Neural cell (in vitro differentiated cells): ENCODE results near the gene PRKG1.

Experiments used
- EZH2 ChIP-seq: fragments of 200-600, 300-800 bp; shearing (Covaris generic), sonication (generic); IDR thresholded peaks from 2 replicates; pipeline ENCODE4 v1.6.1; 2014; ENCODE audit warnings: antibody characterized with exemption, low read length, borderline replicate concordance, mild to moderate bottlenecking; ENCODE audit not compliant: insufficient read depth, poor library complexity, severe bottlenecking
- POLR2AphosphoS5 ChIP-seq: IDR thresholded peaks from 2 replicates; pipeline ENCODE4 v1.6.1; 2012
- RAD21 ChIP-seq: fragments of 450-650 bp; conservative IDR thresholded peaks from 2 replicates; pipeline ENCODE4 v1.6.1; 2014; ENCODE audit warnings: antibody characterized with exemption, mild to moderate bottlenecking, moderate library complexity
- TF ChIP-seq, protein P1 (sequence below): fragments of 450-650 bp; IDR thresholded peaks from 2 replicates; pipeline ENCODE4 v1.5.1; 2014; ENCODE audit warnings: antibody characterized with exemption, mild to moderate bottlenecking, moderate library complexity; ENCODE audit not compliant: poor library complexity, severe bottlenecking
- TF ChIP-seq, protein P2 (sequence below): IDR thresholded peaks from 2 replicates; pipeline ENCODE4 v1.6.1; 2012; ENCODE audit warnings: borderline replicate concordance

DNA sequence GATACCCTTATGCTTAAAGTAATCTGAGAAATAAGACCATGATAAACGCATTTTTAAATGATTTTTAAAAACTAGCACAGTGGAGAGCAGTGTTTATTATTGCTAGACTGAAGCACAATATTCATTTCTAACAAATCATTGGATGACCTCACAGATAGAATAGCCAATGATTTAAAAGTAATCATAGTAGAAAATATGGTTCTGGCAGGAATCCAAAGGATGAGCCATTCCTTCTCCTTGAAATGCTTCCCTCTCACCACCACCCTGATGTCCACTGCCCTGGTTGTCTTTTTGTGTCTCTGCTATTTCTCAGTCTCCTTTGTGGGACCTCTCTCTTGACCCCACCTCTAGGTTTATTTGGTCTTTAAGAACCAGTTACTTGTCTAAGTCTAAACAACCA, 64.9 kb downstream of the PRKG1 start:
- TF ChIP-seq, protein P1, sequence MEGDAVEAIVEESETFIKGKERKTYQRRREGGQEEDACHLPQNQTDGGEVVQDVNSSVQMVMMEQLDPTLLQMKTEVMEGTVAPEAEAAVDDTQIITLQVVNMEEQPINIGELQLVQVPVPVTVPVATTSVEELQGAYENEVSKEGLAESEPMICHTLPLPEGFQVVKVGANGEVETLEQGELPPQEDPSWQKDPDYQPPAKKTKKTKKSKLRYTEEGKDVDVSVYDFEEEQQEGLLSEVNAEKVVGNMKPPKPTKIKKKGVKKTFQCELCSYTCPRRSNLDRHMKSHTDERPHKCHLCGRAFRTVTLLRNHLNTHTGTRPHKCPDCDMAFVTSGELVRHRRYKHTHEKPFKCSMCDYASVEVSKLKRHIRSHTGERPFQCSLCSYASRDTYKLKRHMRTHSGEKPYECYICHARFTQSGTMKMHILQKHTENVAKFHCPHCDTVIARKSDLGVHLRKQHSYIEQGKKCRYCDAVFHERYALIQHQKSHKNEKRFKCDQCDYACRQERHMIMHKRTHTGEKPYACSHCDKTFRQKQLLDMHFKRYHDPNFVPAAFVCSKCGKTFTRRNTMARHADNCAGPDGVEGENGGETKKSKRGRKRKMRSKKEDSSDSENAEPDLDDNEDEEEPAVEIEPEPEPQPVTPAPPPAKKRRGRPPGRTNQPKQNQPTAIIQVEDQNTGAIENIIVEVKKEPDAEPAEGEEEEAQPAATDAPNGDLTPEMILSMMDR = no peak
- TF ChIP-seq RAD21 (no peak), POLR2AphosphoS5 (no peak), EZH2 (no peak)
- TF ChIP-seq, protein P2, sequence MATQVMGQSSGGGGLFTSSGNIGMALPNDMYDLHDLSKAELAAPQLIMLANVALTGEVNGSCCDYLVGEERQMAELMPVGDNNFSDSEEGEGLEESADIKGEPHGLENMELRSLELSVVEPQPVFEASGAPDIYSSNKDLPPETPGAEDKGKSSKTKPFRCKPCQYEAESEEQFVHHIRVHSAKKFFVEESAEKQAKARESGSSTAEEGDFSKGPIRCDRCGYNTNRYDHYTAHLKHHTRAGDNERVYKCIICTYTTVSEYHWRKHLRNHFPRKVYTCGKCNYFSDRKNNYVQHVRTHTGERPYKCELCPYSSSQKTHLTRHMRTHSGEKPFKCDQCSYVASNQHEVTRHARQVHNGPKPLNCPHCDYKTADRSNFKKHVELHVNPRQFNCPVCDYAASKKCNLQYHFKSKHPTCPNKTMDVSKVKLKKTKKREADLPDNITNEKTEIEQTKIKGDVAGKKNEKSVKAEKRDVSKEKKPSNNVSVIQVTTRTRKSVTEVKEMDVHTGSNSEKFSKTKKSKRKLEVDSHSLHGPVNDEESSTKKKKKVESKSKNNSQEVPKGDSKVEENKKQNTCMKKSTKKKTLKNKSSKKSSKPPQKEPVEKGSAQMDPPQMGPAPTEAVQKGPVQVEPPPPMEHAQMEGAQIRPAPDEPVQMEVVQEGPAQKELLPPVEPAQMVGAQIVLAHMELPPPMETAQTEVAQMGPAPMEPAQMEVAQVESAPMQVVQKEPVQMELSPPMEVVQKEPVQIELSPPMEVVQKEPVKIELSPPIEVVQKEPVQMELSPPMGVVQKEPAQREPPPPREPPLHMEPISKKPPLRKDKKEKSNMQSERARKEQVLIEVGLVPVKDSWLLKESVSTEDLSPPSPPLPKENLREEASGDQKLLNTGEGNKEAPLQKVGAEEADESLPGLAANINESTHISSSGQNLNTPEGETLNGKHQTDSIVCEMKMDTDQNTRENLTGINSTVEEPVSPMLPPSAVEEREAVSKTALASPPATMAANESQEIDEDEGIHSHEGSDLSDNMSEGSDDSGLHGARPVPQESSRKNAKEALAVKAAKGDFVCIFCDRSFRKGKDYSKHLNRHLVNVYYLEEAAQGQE = no peak
